Immature natural killer cell (primary cell): Measurements from ENCODE around the gene INSM2. TPM values are rescaled to one million over a fixed set of nuclear protein-coding genes. Genes with fewer than 3 reads are reported as not detected.
A peak's percentile ranks its signal among the peaks of the same experiment; 100 is the strongest.

ENCODE experiments used
- DNase-seq, 3 donors: peaks; one replicate each; pipeline ENCODE4 v3.0.0; 2022; ENCODE audit warnings: mixed read lengths in 1 of 3
- H3K27ac Mint-ChIP-seq, 6 donors: one replicate each; pipeline ENCODE4 v1.8.0; 2020; ENCODE audit warnings: mixed read lengths in 6 of 6, mild to moderate bottlenecking in 5 of 6, inconsistent platforms in 4 of 6, moderate library complexity in 3 of 6
- H3K27me3 Mint-ChIP-seq, 3 donors: one replicate each; pipeline ENCODE4 v1.8.0; 2020 to 2021; ENCODE audit warnings: low read depth in 3 of 3, mild to moderate bottlenecking in 3 of 3, mixed read lengths in 3 of 3, moderate library complexity in 3 of 3, inconsistent platforms in 1 of 3
- H3K36me3 Mint-ChIP-seq, 3 donors: one replicate each; pipeline ENCODE4 v1.8.0; 2020; ENCODE audit warnings: mixed read lengths in 3 of 3, inconsistent platforms in 2 of 3, mild to moderate bottlenecking in 2 of 3
- H3K4me1 Mint-ChIP-seq, 2 donors: one replicate each; pipeline ENCODE4 v1.8.0; 2020; ENCODE audit warnings: inconsistent platforms in 2 of 2, mild to moderate bottlenecking in 2 of 2, mixed read lengths in 2 of 2, moderate library complexity in 1 of 2
- H3K4me3 Mint-ChIP-seq, 5 donors: one replicate each; pipeline ENCODE4 v1.8.0; 2020; ENCODE audit warnings: mild to moderate bottlenecking in 5 of 5, mixed read lengths in 5 of 5, inconsistent platforms in 3 of 5, moderate library complexity in 3 of 5
- H3K9me3 Mint-ChIP-seq, 6 donors: one replicate each; pipeline ENCODE4 v1.8.0; 2020; ENCODE audit warnings: mild to moderate bottlenecking in 6 of 6, mixed read lengths in 6 of 6, inconsistent platforms in 4 of 6, moderate library complexity in 3 of 6
- polyA plus RNA-seq, 3 donors: library from polyadenylated mRNA; unstranded; fragments of 300-500 nt; fragmentation: Illumina TruSeq; gene quantifications; one replicate each; pipeline ENCODE4 v1.2.3, GENCODE V29; 2021

The INSM2 gene, protein sequence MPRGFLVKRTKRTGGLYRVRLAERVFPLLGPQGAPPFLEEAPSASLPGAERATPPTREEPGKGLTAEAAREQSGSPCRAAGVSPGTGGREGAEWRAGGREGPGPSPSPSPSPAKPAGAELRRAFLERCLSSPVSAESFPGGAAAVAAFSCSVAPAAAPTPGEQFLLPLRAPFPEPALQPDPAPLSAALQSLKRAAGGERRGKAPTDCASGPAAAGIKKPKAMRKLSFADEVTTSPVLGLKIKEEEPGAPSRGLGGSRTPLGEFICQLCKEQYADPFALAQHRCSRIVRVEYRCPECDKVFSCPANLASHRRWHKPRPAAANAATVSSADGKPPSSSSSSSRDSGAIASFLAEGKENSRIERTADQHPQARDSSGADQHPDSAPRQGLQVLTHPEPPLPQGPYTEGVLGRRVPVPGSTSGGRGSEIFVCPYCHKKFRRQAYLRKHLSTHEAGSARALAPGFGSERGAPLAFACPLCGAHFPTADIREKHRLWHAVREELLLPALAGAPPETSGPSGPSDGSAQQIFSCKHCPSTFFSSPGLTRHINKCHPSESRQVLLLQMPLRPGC
- polyA plus RNA-seq = not detected

DNA sequence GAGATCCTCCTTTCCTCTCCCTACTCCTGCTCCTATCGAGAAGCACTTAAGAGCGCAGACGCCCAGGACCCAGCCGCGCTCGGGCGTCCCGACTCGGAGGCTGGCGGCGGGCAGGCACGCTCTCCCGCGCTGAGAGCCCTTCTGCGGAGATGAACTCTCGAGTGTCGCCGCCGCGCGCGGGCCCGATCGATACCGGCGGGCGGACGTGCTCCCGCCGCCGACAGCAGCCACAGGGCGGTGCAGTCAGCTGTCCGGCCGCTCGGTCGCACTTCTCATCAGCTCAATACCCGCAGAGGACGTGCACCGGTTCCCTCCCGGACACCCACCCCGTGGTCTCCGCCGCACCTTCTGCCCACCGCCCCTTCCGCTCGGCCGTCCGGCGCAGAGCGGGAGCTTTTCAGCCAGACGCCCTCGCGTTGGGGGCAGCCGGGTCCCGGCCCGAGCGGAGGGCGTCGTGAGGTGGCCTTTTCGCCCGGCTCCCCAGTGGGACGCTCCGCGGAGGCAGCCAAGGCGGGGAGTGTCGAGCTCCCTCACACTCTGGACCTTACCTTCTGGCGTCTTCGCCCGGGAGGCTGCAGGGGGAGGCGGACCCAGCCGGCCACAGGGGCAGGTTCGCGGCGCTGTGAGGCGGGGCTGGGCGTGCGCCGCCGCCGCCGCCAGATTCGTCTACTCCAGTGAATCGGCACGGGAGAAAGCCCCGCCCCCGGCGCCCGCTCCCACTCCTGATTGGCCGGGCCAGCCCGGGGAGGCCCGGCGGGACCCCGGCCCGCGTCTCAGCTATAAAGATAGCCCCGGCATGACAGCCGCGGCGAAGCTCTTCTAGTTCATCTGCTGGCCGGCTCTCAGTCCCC, at the start of gene INSM2:
Gene INSM2, plus strand, starts transcription at position 808 of the 851 bp plus-strand sequence. CDS start 89 bp downstream, outside the sequence.
- H3K27ac Mint-ChIP-seq = no peak within 1 kb of the TSS
- peaks cover 12 to 18% of the 10 kb centered on the region in 2 donors for H3K4me1 Mint-ChIP-seq
- peaks cover 5 to 19% (median 14%) of the 10 kb centered on the region in 3 donors for H3K36me3 Mint-ChIP-seq
- peaks cover 19 to 46% (median 22%) of the 10 kb centered on the region in 3 donors for H3K27me3 Mint-ChIP-seq
- peak; percentile 24 to 32 (median 26) for DNase-seq
- peak within 1 kb of the TSS; percentile 78 to 84 (median 81) for H3K4me3 Mint-ChIP-seq
- H3K9me3 Mint-ChIP-seq = no peaks in the 10 kb centered on the region

DNA sequence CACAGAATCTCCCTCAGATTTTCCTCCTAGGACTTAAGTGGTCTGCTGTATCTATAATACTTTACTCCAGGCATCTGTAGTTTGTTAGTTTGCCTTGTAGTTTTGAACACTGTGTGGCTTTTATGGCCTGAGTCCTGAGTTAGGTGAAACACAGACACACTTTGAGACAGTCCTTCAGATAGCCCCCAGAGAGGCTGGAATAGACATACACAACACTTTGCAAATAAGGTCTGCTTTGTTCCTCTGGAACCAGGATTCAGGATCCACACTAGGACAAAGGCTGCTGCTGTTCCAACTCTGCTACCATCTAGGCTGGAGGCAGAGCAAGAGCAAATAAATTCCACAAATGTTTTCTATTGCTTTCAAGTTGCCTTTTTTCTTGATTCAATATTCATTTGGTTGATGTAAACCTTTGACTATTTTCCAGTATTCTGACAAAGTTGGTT, 41.4 kb upstream of the INSM2 start:
- Mint-ChIP-seq H3K36me3 (no peaks in the 10 kb centered on the region), H3K27me3 (peaks cover 2 to 30% (median 5%) of the 10 kb centered on the region in 3 donors), H3K9me3 (peaks cover 0 to 18% (median 6%) of the 10 kb centered on the region in 6 donors), H3K4me1 (no peaks in the 10 kb centered on the region), H3K4me3 (no peak overlapping the region), H3K27ac (no peak overlapping the region)
- no peak for DNase-seq

DNA sequence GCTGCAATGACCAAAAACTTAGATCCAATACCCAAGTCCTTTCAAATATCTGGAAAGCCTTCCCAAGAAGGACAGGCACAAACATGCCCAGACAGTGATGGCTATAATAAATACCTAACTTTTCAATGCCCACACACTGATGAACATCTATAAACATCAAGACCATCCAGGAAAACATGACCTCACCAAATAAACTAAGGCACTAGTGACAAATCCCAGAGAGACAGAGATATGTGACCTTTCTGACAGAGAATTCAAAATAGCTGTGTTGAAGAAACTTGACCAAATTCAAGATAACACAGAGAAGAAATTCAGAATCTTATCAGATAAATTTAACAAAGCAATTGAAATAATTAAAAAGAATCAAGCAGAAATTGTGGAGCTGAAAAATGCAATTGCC, 38.7 kb upstream of the INSM2 start:
- Mint-ChIP-seq H3K4me1 (no peaks in the 10 kb centered on the region), H3K27me3 (peaks cover 0 to 32% (median 5%) of the 10 kb centered on the region in 3 donors), H3K9me3 (peaks cover 0 to 23% (median 7%) of the 10 kb centered on the region in 6 donors), H3K4me3 (no peak overlapping the region), H3K27ac (no peak overlapping the region), H3K36me3 (peaks cover 0 to 3% (median 0%) of the 10 kb centered on the region in 3 donors)
- no peak for DNase-seq

DNA sequence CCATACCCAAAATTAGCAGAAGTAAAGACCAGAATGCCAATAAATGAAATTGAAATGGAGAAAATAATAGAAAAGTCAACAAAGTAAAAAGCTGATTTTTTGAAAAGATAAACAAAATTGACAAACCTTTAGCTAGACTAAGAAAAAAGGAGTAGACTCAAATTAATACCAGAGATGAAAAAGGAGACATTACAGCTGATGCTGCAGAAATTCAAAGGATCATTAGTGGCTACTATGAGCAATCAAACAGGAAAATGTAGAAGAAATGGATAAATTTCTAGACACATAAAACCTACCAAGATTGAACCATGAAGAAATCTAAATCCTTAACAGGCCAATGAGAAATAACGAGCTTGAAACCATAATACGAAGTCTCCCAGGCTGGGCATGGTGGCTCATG, 34.8 kb upstream of the INSM2 start:
- no peaks in the 10 kb centered on the region for H3K4me1 Mint-ChIP-seq
- H3K27me3 Mint-ChIP-seq = peaks cover 0 to 16% (median 0%) of the 10 kb centered on the region in 3 donors
- H3K27ac Mint-ChIP-seq = no peak overlapping the region
- no peak overlapping the region for H3K4me3 Mint-ChIP-seq
- H3K36me3 Mint-ChIP-seq = peaks cover 0 to 4% (median 0%) of the 10 kb centered on the region in 3 donors
- DNase-seq = no peak
- H3K9me3 Mint-ChIP-seq = peaks cover 0 to 8% (median 3%) of the 10 kb centered on the region in 6 donors

DNA sequence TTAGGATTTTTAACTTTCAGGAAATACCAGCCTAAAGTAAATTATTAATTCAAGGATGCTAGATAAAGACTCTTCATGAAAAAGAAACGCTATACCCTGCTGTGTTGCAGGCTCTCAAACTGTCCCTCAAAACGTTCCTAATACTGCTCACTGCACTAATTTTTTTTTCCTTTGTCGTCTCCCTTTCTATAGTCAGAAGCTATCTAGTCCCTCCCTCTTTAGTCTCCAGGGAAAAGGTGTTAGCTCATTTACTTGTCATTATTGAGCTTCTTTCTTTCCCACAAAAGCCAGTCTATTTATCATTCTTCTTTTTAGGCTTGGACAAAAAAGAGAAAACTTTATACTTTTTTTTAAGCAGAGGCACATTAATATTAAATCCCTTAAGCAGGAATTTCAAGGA, 30.3 kb upstream of the INSM2 start:
- H3K27ac Mint-ChIP-seq = no peak overlapping the region
- peaks cover 0 to 14% (median 0%) of the 10 kb centered on the region in 3 donors for H3K27me3 Mint-ChIP-seq
- no peaks in the 10 kb centered on the region for H3K4me1 Mint-ChIP-seq
- peaks cover 0 to 8% (median 3%) of the 10 kb centered on the region in 6 donors for H3K9me3 Mint-ChIP-seq
- DNase-seq = no peak
- H3K36me3 Mint-ChIP-seq = peaks cover 0 to 4% (median 0%) of the 10 kb centered on the region in 3 donors
- no peak overlapping the region for H3K4me3 Mint-ChIP-seq

DNA sequence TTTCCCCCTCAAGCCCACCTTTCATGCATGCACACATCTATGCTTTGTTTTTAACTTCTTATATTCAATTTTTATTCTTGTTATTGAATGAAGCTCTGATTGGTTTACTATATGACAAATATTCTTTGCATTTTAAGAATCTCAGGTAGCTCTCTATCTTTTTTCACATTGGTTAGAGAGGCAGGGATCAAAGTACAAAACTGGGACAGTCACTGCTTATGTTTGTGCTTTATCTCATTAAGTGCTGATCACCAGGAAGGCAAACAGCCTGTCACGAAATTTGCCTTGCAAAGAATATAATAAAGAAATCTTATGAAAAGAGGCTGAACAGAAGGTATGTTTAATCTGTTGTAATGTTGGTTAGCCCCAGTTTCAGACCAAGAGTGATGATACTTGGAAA, 29.7 kb upstream of the INSM2 start:
- H3K9me3 Mint-ChIP-seq = peaks cover 0 to 7% (median 0%) of the 10 kb centered on the region in 6 donors
- no peak overlapping the region for H3K4me3 Mint-ChIP-seq
- H3K27me3 Mint-ChIP-seq = peaks cover 0 to 11% (median 0%) of the 10 kb centered on the region in 3 donors
- H3K4me1 Mint-ChIP-seq = no peaks in the 10 kb centered on the region
- H3K36me3 Mint-ChIP-seq = peaks cover 0 to 4% (median 0%) of the 10 kb centered on the region in 3 donors
- DNase-seq = no peak
- no peak overlapping the region for H3K27ac Mint-ChIP-seq

DNA sequence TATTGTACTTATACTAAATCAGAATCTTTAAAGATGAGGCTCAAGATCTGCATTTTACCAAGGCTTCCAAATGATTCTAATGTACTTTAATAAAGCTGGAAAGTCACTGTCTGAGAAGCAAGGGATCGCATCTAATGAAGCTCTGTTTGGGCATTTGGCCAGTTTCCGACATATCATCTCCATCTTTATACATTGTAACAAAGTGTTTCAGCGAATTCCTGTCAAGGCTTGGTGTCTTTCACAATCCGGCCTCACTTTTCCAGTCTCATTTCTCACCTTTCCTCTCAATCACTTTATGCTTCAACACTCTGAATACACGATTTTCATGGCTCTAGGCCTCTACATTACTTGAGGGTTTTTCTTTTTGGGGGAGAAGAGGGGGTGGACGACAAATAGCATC, 27.5 kb upstream of the INSM2 start:
- Mint-ChIP-seq H3K27me3 (peaks cover 0 to 7% (median 0%) of the 10 kb centered on the region in 3 donors), H3K27ac (no peak overlapping the region), H3K4me1 (no peaks in the 10 kb centered on the region), H3K9me3 (no peaks in the 10 kb centered on the region), H3K4me3 (no peak overlapping the region), H3K36me3 (no peaks in the 10 kb centered on the region)
- DNase-seq = no peak

DNA sequence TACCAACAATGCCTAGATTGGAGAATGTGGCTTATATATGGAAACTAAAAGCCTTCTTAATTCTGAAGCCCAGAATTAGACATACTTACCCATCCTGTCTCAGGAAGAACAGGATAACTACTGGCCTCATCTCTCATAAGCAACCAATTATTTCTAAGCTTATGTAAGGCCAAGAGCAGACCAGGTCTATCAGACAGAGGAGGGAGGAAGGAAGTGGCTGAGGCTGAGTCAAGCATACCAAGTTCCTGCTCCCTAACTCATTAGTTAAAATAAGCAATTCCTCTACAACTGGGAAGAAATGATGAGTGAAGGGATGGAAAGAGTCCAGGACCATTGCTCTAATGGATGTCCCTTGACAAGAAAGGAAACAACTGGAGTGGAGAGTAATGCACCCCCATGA, 27.0 kb upstream of the INSM2 start:
- H3K27ac Mint-ChIP-seq = no peak overlapping the region
- H3K9me3 Mint-ChIP-seq = no peaks in the 10 kb centered on the region
- peaks cover 0 to 7% (median 0%) of the 10 kb centered on the region in 3 donors for H3K27me3 Mint-ChIP-seq
- no peak for DNase-seq
- no peak overlapping the region for H3K4me3 Mint-ChIP-seq
- H3K4me1 Mint-ChIP-seq = no peaks in the 10 kb centered on the region
- no peaks in the 10 kb centered on the region for H3K36me3 Mint-ChIP-seq

DNA sequence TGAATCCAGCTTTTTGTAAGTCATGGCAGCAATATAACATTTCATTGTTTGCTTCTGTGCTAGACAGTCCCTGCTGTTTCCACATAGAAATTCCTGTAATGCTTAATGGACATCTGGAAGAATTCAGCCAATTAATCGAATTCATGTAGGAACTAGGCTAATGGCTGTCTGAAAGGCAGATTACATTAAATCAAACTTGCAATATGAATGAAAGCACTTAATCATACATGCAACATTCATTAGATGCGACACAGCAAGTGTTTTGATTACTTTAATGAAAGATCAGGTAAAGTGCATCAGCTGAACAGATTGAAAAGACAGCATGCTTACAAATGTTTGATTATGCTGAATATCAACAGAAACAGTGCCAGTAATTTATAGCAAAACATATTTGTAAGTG, 24.1 kb upstream of the INSM2 start:
- no peaks in the 10 kb centered on the region for H3K9me3 Mint-ChIP-seq
- H3K27me3 Mint-ChIP-seq = peaks cover 0 to 8% (median 0%) of the 10 kb centered on the region in 3 donors
- no peak overlapping the region for H3K27ac Mint-ChIP-seq
- no peak for DNase-seq
- peaks cover 0 to 3% (median 0%) of the 10 kb centered on the region in 3 donors for H3K36me3 Mint-ChIP-seq
- no peak overlapping the region for H3K4me3 Mint-ChIP-seq
- no peaks in the 10 kb centered on the region for H3K4me1 Mint-ChIP-seq

DNA sequence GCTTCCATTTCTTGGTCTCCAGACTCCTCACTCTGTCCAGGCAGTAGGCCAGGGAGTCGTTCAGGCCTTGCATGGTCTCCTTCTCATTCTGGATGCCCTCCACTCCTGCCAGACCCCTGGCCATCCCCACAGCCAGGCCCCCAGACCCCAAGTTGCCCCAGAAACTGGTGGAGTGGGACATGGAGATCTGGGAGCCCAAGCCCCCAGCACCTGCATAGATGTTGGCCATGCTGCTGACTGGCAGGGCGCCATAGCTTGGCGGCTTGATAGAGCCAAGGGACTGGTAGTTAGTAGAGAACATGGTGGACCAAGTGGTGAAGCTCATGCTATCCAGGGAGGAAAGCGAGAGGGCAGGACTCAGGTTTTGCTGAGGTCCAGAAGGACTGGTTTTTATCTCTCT, 21.2 kb upstream of the INSM2 start:
- Mint-ChIP-seq H3K27me3 (peaks cover 0 to 4% (median 0%) of the 10 kb centered on the region in 3 donors), H3K4me1 (no peaks in the 10 kb centered on the region), H3K36me3 (peaks cover 0 to 3% (median 0%) of the 10 kb centered on the region in 3 donors), H3K9me3 (no peaks in the 10 kb centered on the region), H3K27ac (no peak overlapping the region), H3K4me3 (no peak overlapping the region)
- DNase-seq = no peak

DNA sequence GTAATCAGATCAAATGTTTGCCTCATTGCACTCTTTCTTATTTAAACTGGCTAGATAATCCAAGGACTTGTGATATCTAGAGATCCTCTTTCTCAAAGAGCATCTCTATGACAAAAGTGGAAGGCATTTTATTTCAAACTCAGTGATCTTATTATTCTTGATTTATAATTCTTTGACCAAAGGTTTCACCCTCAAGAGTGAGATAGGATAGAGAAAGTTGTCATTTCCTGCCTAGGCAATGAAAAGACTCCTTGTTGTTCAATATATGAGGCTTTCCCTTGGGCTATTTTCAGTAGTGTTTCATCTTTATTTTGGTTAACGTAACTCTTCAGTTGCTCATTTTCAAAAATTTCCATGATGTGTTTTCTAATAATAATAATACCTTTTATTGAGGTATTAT, 18.0 kb upstream of the INSM2 start:
- Mint-ChIP-seq H3K27ac (no peak overlapping the region), H3K27me3 (peaks cover 0 to 10% (median 8%) of the 10 kb centered on the region in 3 donors), H3K9me3 (no peaks in the 10 kb centered on the region), H3K36me3 (peaks cover 0 to 3% (median 0%) of the 10 kb centered on the region in 3 donors), H3K4me3 (no peak overlapping the region), H3K4me1 (no peaks in the 10 kb centered on the region)
- no peak for DNase-seq

DNA sequence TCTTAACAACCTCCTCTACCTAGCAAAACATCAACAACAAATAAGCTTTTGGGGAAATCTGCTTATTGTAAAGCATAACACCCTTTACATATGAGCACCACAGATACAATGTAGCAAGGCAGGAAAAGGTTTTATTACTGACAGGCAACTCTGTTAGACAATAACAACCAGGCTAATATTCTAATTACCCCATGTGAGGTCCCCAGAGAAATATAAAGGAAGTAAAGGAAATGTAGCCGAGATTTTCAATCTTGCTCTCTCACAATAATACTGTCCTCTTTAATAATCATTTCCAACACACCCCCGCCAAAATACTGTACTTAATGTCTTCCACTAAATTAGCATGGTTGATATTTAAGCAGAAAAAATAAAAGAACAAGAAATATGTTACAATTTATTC, 14.0 kb upstream of the INSM2 start:
- Mint-ChIP-seq H3K27ac (no peak overlapping the region), H3K27me3 (peaks cover 2 to 13% (median 11%) of the 10 kb centered on the region in 3 donors), H3K4me3 (no peak overlapping the region), H3K9me3 (peaks cover 0 to 2% (median 0%) of the 10 kb centered on the region in 6 donors), H3K4me1 (no peaks in the 10 kb centered on the region), H3K36me3 (no peaks in the 10 kb centered on the region)
- DNase-seq = no peak

DNA sequence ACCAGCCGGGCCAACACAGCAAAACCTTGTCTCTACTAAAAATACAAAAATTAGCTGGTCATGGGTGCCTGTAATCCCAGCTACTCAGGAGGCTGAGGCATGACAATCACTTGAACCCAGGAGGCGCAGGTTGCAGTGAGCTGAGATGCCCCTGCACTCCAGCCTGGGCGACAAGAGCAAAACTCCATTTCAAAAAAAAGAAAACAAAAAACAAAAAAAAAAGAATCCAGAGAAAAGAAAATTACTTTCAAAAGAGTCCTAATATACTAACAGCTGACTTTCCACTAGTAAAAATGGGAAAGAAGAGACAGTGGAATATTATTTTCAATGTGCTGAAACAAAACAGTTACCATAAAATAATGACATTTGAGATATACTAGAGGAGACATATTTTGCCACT, 8.3 kb upstream of the INSM2 start:
- Mint-ChIP-seq H3K27me3 (peaks cover 8 to 22% (median 8%) of the 10 kb centered on the region in 3 donors), H3K9me3 (peaks cover 0 to 2% (median 0%) of the 10 kb centered on the region in 6 donors), H3K4me3 (no peak overlapping the region), H3K27ac (no peak overlapping the region), H3K36me3 (no peaks in the 10 kb centered on the region), H3K4me1 (no peaks in the 10 kb centered on the region)
- no peak for DNase-seq
